Thoracic aorta (tissue), 2 donors: Measurements from ENCODE around the gene CUL9. TPM values are rescaled to one million over a fixed set of nuclear protein-coding genes. Genes with fewer than 3 reads are reported as not detected.

ENCODE experiments used
- ATAC-seq: fragments of 150-250 bp; one replicate; pipeline ENCODE4 v1.8.0; 2017; ENCODE audit warnings: low read depth; ENCODE audit not compliant: insufficient number of reproducible peaks, low FRiP score
- DNase-seq: peaks from one replicate; pipeline ENCODE4 v3.0.0-alpha.2; 2020; ENCODE audit warnings: low spot score
- H3K27ac ChIP-seq, 2 donors: fragments of 200-600 bp; sonication (generic); 1 replicate in 1 of 2; 2 replicates in 1 of 2; pipeline ENCODE4 v1.5.1; 2016; ENCODE audit warnings: mild to moderate bottlenecking in 2 of 2, moderate library complexity in 2 of 2
- H3K27me3 ChIP-seq: fragments of 200-600 bp; sonication (generic); replicated peaks from 2 replicates; pipeline ENCODE4 v1.6.0; 2016; ENCODE audit warnings: mild to moderate bottlenecking; ENCODE audit not compliant: insufficient read depth
- H3K36me3 ChIP-seq: fragments of 200-600 bp; sonication (generic); one replicate; pipeline ENCODE4 v1.5.1; 2016
- H3K4me1 ChIP-seq, 2 donors: fragments of 200-600 bp; sonication (generic); 1 replicate in 1 of 2; 2 replicates in 1 of 2; pipeline versions ENCODE4 v1.5.1 to v1.6.0; 2016; ENCODE audit warnings: low read depth in 2 of 2, mild to moderate bottlenecking in 1 of 2; ENCODE audit not compliant: control insufficient read depth in 1 of 2
- H3K4me3 ChIP-seq: fragments of 200-600 bp; sonication (generic); 2 replicates; pipeline ENCODE4 v1.5.1; 2016; ENCODE audit warnings: mild to moderate bottlenecking
- H3K9me3 ChIP-seq: fragments of 200-600 bp; sonication (generic); 2 replicates; pipeline ENCODE4 v1.5.1; 2016
- CTCF ChIP-seq: fragments of 200-600 bp; sonication (generic); IDR thresholded peaks from one replicate; pipeline ENCODE4 v1.5.1; 2019; ENCODE audit warnings: antibody characterized with exemption
- total RNA-seq, 2 donors: library from RNA; depleted of rRNA; stranded (reverse); fragments of >200 nt; gene quantifications; one replicate each; pipeline versions ENCODE4 v1.1.0 to v1.2.3, GENCODE V29; 2016

The CUL9 gene
- total RNA-seq, 2 donors from 2014 or later, result 30.3 to 41.2 TPM

DNA sequence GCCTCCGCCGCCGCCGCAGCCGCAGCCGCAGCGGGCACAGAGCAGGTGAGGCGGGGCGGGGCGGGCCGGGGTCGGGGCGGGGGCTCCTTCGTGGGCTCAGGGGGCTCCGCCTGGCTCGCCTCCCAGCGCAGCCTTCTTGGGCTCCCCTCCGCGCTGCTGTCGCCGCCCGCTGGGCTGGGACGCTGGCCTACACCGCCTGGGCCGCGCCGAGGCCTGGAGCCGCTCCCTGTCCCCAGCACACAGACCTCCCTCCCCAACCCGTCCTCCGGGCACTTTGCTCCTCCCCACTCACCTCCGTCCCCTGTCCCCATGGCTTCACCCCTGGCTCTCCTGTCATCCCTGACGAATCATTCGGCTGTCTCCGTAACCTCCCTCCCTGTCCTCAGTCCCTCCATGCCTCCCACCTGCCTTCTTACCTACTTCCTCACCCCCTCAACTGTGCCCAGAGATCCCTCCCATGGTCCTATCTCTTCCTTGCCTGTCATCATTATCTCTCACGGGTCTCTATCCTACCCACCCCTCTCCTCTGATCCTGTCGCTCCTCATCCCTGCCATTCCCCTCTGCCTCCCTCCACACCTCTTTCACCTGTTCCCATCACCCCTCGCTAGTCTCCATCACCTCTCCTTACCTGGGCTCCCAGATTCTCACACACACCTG, 61.8 kb downstream of the CUL9 start:
- no peak overlapping the region for H3K4me3 ChIP-seq
- ATAC-seq (no peak), DNase-seq (no peak)
- H3K36me3 ChIP-seq, result no peaks in the 10 kb centered on the region
- no peak for TF ChIP-seq CTCF
- peaks cover 0 to 14% of the 10 kb centered on the region in 2 donors for H3K4me1 ChIP-seq
- no peaks in the 10 kb centered on the region for H3K27me3 ChIP-seq
- no peak overlapping the region for H3K27ac ChIP-seq
- H3K9me3 ChIP-seq, result no peaks in the 10 kb centered on the region

DNA sequence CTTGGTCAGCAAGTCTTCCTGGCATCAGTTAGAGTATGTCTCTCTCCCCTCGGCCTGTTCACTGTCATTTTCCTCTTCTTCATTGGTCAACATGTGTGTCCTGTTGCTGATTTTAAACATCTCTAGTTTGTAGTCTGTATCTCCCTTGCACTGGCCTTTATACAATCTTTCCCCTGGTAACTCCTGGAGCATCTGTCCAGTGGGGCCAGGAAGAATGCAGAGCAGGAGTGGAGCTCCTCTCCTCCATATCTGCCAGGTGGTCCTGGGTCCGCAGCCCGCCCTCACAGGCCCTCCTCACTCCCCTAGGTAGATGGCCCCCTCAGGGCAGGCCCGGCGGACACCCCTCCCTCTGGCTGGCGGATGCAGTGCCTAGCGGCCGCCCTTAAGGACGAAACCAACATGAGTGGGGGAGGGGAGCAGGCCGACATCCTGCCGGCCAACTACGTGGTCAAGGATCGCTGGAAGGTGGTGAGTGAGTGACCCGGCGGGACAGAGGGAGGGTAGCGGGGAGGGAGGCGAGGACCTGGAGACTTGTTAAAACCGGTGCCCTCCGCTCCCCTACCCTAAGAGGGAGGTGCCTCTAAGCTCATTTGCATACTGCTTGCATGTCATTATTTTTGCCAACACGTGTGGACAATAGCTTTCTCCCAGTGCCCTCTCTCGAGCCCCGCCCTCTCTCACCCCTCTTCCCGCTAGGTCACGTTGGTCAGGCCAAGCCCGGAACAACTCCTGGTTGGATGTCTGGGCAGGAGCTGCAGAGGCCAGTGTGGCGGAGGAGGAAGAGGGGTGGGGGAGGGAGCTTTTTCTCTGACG, 64.5 kb downstream of the CUL9 start:
- no peak for ATAC-seq
- no peak overlapping the region for H3K27ac ChIP-seq
- no peaks in the 10 kb centered on the region for H3K9me3 ChIP-seq
- no peak for DNase-seq
- no peaks in the 10 kb centered on the region for H3K36me3 ChIP-seq
- peak overlapping the region; percentile 79 for H3K4me3 ChIP-seq
- peaks cover 0 to 14% of the 10 kb centered on the region in 2 donors for H3K4me1 ChIP-seq
- TF ChIP-seq CTCF, result no peak
- no peaks in the 10 kb centered on the region for H3K27me3 ChIP-seq

DNA sequence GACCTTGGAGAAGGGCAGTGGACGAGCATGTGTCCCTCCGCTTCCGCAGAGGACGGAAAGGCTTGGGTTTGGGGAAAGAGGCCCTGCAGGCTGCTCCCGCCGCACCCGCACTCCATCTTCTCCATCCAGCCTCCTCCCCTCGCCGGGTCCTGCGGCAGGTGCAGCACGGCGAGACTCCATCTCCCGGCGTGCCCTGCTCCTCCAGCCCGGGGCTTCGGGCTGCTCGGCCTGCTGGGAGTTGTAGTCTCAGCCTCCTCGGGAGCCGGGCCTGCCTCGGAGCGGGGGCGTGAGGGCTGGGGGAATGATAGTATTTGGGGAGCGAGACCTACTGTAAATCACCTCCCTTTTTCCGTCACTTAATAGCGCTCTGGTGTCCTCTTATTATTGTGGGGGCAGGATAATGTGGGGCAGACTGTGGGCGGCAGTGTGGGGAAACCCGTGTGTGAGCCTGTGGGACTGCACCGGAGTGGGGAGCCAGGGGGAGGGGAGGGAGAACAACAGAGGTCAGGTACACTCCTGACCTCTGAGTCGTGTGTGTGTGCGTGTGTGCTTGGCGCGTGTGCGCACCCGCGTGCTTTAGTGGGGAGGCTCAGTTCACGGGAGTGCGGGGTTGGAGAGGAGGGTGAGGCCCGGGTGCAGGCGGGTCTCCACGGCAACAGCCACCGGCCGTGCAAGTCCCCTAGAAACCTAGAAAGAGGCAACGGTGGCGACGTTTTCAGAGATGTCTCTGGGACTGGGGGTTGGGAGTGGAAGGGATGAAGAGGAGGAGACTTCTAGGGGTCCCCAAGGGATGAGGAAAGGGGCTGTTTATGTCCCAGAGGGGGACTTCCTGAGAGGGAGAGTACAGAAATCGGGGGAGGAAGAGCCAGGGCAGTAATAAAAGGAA, 65.4 kb downstream of the CUL9 start:
- no peak for TF ChIP-seq CTCF
- no peaks in the 10 kb centered on the region for H3K27me3 ChIP-seq
- H3K36me3 ChIP-seq, result no peaks in the 10 kb centered on the region
- no peaks in the 10 kb centered on the region for H3K9me3 ChIP-seq
- ATAC-seq (peak; percentile 23), DNase-seq (no peak)
- H3K27ac ChIP-seq, result no peak overlapping the region
- H3K4me3 ChIP-seq, result peak overlapping the region; percentile 79
- H3K4me1 ChIP-seq, result peaks cover 0 to 14% of the 10 kb centered on the region in 2 donors

DNA sequence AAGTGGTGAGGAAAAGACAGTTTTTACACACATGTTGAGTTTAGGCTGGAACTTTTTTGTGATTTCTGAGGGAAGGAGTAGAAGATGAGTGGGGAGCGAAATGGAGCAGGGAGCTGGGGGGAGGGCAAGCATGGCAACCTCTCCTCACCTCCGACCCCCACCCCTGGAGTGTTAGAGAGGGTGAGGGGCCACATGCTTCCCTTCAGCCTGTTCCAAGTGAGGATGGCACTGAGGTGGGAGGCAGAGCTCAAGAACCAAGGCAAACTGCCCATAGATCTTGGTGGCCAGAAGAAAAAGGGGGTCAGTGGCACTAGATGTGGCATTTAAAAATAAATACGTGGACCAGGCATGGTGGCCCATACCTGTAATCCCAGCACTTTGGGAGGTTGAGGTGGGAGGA, 66.1 kb downstream of the CUL9 start:
- ATAC-seq (no peak), DNase-seq (no peak)
- H3K4me1 ChIP-seq, result peaks cover 0 to 14% of the 10 kb centered on the region in 2 donors
- H3K4me3 ChIP-seq, result no peak overlapping the region
- H3K27me3 ChIP-seq, result no peaks in the 10 kb centered on the region
- no peaks in the 10 kb centered on the region for H3K36me3 ChIP-seq
- no peaks in the 10 kb centered on the region for H3K9me3 ChIP-seq
- TF ChIP-seq CTCF, result no peak
- no peak overlapping the region for H3K27ac ChIP-seq

GRCh38 chr6:43248791-43249190, 66.8 kb downstream of the CUL9 start:
- peaks cover 0 to 14% of the 10 kb centered on the region in 2 donors for H3K4me1 ChIP-seq
- no peak overlapping the region for H3K27ac ChIP-seq
- H3K9me3 ChIP-seq, result no peaks in the 10 kb centered on the region
- DNase-seq (no peak), ATAC-seq (no peak)
- H3K4me3 ChIP-seq, result no peak overlapping the region
- no peaks in the 10 kb centered on the region for H3K36me3 ChIP-seq
- H3K27me3 ChIP-seq, result no peaks in the 10 kb centered on the region
- no peak for TF ChIP-seq CTCF
